ENCODE data around the gene CLCNKA. TPM values are rescaled to one million over a fixed set of nuclear protein-coding genes. Genes with fewer than 3 reads are reported as not detected.

Gene CLCNKA
- polyA plus RNA-seq, 1 of the 3 experiments (the other 2 are of a cell fraction) = 0.03 TPM

DNA sequence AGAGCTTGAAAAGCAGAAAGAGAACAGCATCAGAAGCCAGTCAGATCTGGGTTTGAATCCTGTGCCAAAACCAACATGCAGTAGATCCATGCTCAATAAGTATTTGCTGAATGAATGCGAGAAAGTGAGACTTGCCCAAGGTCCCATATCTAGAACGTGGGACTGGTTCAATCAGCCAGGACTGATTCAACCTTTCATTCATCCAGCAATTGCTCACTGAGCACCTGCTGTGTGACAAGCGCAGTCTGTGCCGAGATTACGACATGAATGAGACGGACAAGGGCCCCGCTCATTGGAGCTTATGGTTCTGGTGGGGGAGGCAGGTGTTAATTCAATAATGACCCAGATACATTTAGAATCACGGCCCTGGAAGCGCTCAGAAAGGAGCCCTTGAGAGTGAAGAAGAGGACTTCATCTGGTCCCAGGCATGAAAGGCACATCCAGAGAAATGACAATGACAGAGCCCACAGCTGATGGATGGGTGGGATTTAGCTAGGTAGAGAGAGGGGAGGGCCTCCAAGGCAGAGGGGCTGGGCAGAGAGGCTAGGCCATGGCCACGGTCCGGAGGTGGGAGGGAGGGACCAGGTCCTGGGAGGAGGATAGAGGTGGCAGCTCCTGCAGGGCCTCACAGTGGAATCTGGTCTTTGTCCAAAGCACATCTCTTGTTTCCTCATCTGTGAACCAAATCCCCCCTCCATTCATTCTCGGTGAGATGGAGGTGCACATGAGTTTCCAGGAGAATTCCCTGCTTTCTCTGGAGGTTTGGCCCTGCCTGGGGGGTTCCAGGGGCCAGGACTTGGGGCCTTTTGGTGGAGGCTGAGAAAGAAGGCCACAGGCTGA is 55.8 kb downstream of the CLCNKA start:
- CTCF ChIA-PET = interaction anchor here (0.6 to 12.3 kb wide), 32 partner anchors 10 to 288 kb away, joined by 3 to 513 read pairs (median 9); partner anchors contain the start of genes CPLANE2, EPHA2, FBXO42 and HSPB7
- Histone ChIP-seq H3K36me3 (replicated peaks in 1 of 2; ENCODE audit: control insufficient read depth in 1 of 2, insufficient read depth in 2 of 2, low read length in 1 of 2) (no peaks in the 10 kb centered on the region), H4K20me1 (ENCODE audit: insufficient read depth) (no peaks in the 10 kb centered on the region), H3K79me2 (ENCODE audit: insufficient read depth) (no peaks in the 10 kb centered on the region), H3K4me3 (ENCODE audit: low read depth in 2 of 2, low read length in 1 of 2) (no peak overlapping the region), H3K9ac (no peak overlapping the region), H3K27me3 (ENCODE audit: insufficient read depth) (no peaks in the 10 kb centered on the region), H3F3A (replicated peaks; ENCODE audit: insufficient read depth) (peaks cover 29% of the 10 kb centered on the region), H3K9me2 (no peaks in the 10 kb centered on the region), H3K27ac (ENCODE audit: low read depth in 2 of 2, low read length in 1 of 2) (no peak overlapping the region), H3K9me3 (no peaks in the 10 kb centered on the region), H2AFZ (ENCODE audit: low read depth) (no peak overlapping the region), H3K4me1 (ENCODE audit: control insufficient read depth in 1 of 2, insufficient read depth in 2 of 2, low read depth in 1 of 2, low read length in 1 of 2) (peaks cover 15 to 26% of the 10 kb centered on the region in 2 experiments; a peak in 3 of 4 replicates), H3K4me2 (no peak overlapping the region)
- POLR2A ChIA-PET = interaction anchor here (2.1 kb wide), 1 partner anchor 112 kb away, joined by 12 read pairs; no protein-coding TSS in a partner anchor
- 88% methylated on average over 11 of the region's 12 CpGs for WGBS (ENCODE audit: low lambda C conversion rate)
- no peak for DNase-seq
- TF ChIP-seq EP300 (IDR thresholded peaks at IDR 0.05; ENCODE audit: borderline replicate concordance in 1 of 2, low read depth in 1 of 2, low read length in 1 of 2) (no peak), RFX5 (IDR thresholded peaks at IDR 0.05; ENCODE audit: low read length) (no peak), RCOR1 (IDR thresholded peaks at IDR 0.05; ENCODE audit: low read length) (no peak), YY1 (IDR thresholded peaks at IDR 0.05; ENCODE audit: low read depth) (no peak), MAX (IDR thresholded peaks at IDR 0.05; ENCODE audit: low read depth) (no peak), JUND (IDR thresholded peaks at IDR 0.05) (no peak), SIN3A (IDR thresholded peaks at IDR 0.05; ENCODE audit: borderline replicate concordance, low read depth, low read length) (no peak), MXI1 (IDR thresholded peaks at IDR 0.05; ENCODE audit: low read depth, low read length) (no peak), NRF1 (IDR thresholded peaks at IDR 0.05; ENCODE audit: low read depth, low read length) (no peak), FOXM1 (IDR thresholded peaks at IDR 0.05; ENCODE audit: low read depth) (no peak), TAF1 (IDR thresholded peaks at IDR 0.05; ENCODE audit: borderline replicate concordance, low read depth, low read length) (no peak), REST (IDR thresholded peaks at IDR 0.05; ENCODE audit: low read depth, low read length) (no peak), USF2 (IDR thresholded peaks at IDR 0.05; ENCODE audit: borderline replicate concordance, low read depth, low read length) (no peak), ZBTB33 (IDR thresholded peaks at IDR 0.05; ENCODE audit: borderline replicate concordance, low read depth) (no peak), TEAD4 (IDR thresholded peaks at IDR 0.05; ENCODE audit: borderline replicate concordance, insufficient read depth) (no peak), POLR2AphosphoS5 (IDR thresholded peaks at IDR 0.05; ENCODE audit: low read depth, low read length) (no peak), NFIC (IDR thresholded peaks at IDR 0.05; ENCODE audit: borderline replicate concordance) (no peak), GATA2 (CRISPR knock-in tag; IDR thresholded peaks at IDR 0.05) (no peak)
- TF ChIP-seq, protein P1, sequence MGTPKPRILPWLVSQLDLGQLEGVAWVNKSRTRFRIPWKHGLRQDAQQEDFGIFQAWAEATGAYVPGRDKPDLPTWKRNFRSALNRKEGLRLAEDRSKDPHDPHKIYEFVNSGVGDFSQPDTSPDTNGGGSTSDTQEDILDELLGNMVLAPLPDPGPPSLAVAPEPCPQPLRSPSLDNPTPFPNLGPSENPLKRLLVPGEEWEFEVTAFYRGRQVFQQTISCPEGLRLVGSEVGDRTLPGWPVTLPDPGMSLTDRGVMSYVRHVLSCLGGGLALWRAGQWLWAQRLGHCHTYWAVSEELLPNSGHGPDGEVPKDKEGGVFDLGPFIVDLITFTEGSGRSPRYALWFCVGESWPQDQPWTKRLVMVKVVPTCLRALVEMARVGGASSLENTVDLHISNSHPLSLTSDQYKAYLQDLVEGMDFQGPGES (IDR thresholded peaks at IDR 0.05; ENCODE audit: low read depth, low read length) = no peak
- TF ChIP-seq, protein P2, sequence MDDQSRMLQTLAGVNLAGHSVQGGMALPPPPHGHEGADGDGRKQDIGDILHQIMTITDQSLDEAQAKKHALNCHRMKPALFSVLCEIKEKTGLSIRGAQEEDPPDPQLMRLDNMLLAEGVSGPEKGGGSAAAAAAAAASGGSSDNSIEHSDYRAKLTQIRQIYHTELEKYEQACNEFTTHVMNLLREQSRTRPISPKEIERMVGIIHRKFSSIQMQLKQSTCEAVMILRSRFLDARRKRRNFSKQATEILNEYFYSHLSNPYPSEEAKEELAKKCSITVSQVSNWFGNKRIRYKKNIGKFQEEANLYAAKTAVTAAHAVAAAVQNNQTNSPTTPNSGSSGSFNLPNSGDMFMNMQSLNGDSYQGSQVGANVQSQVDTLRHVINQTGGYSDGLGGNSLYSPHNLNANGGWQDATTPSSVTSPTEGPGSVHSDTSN (IDR thresholded peaks at IDR 0.05) = no peak
